CD4-positive, alpha-beta T cell (primary cell): ENCODE results near the gene CREG1. TPM values are rescaled to one million over a fixed set of nuclear protein-coding genes. Genes with fewer than 3 reads are reported as not detected.

Experiments
- ATAC-seq: fragments of 200-7000 bp; cut with Tn5 transposase; one replicate; pipeline ENCODE4 v1.10.0; 2022; ENCODE audit warnings: mild to moderate bottlenecking; ENCODE audit not compliant: poor library complexity
- CTCF ChIA-PET: fragments of 350-600 bp; sonication (Branson Sonifier 250); formaldehyde crosslinking; loops from one replicate; lab custom pipeline; 2021; ENCODE audit warnings: antibody characterized with exemption, inconsistent platforms; lab: Charles Lee
- POLR2A ChIA-PET: fragments of 350-600 bp; sonication (Branson Sonifier 250); formaldehyde crosslinking; loops from one replicate; lab custom pipeline; 2021; ENCODE audit warnings: antibody characterized with exemption, inconsistent platforms; lab: Charles Lee
- DNase-seq, 14 experiments: peaks; one replicate each; pipeline ENCODE4 v3.0.0-alpha.2; 2013 to 2020; ENCODE audit warnings: mixed read lengths in 2 of 14
- H3K27ac ChIP-seq, 2 donors: one replicate each; pipeline versions ENCODE4 v1.5.1 to v1.7.0; 2013; ENCODE audit warnings: low read length in 2 of 2, low read depth in 1 of 2, mild to moderate bottlenecking in 1 of 2
- H3K27me3 ChIP-seq, 2 experiments: 1 replicate in 1 of 2; 2 replicates in 1 of 2; pipeline versions ENCODE4 v1.6.1 to v1.7.0; 2013; ENCODE audit warnings: low read length in 2 of 2, control low read depth in 1 of 2, mild to moderate bottlenecking in 1 of 2, moderate library complexity in 1 of 2; ENCODE audit not compliant: insufficient read depth in 2 of 2, control insufficient read depth in 1 of 2
- H3K36me3 ChIP-seq: one replicate; pipeline ENCODE4 v1.6.1; 2013; ENCODE audit warnings: low read length, control low read depth; ENCODE audit not compliant: insufficient read depth
- H3K4me1 ChIP-seq: one replicate; pipeline ENCODE4 v1.6.1; 2013; ENCODE audit warnings: low read length, control low read depth; ENCODE audit not compliant: insufficient read depth
- H3K4me3 ChIP-seq: one replicate; pipeline ENCODE4 v1.5.1; 2013; ENCODE audit warnings: mild to moderate bottlenecking, low read length, moderate library complexity
- H3K9me3 ChIP-seq, 2 experiments: 1 replicate in 1 of 2; 2 replicates in 1 of 2; pipeline versions ENCODE4 v1.6.1 to v1.7.0; 2013; ENCODE audit warnings: low read length in 2 of 2, mild to moderate bottlenecking in 2 of 2, control low read depth in 1 of 2, moderate library complexity in 1 of 2; ENCODE audit not compliant: control insufficient read depth in 1 of 2, insufficient read depth in 1 of 2
- H3K27ac Mint-ChIP-seq: one replicate; pipeline ENCODE4 v1.8.0; 2020; ENCODE audit warnings: mixed read lengths
- H3K27me3 Mint-ChIP-seq: one replicate; pipeline ENCODE4 v1.8.0; 2021; ENCODE audit warnings: mixed read lengths
- H3K36me3 Mint-ChIP-seq: one replicate; pipeline ENCODE4 v1.8.0; 2021; ENCODE audit warnings: low read depth, mixed read lengths
- H3K4me1 Mint-ChIP-seq: one replicate; pipeline ENCODE4 v1.8.0; 2021; ENCODE audit warnings: low read depth, mixed read lengths
- H3K4me3 Mint-ChIP-seq: one replicate; pipeline ENCODE4 v1.8.0; 2020; ENCODE audit warnings: mild to moderate bottlenecking, mixed read lengths
- H3K9me3 Mint-ChIP-seq: one replicate; pipeline ENCODE4 v1.8.0; 2020; ENCODE audit warnings: mixed read lengths
- CTCF ChIP-seq: fragments of 200-600 bp; IDR thresholded peaks from one replicate; pipeline ENCODE4 v1.8.0; 2022; ENCODE audit warnings: antibody characterized with exemption, mild to moderate bottlenecking
- intact Hi-C, 2 experiments: fragments of 100-400 bp; cut with DNase I in 1 of 2; cut with micrococcal nuclease in 1 of 2; formaldehyde crosslinking; loops; one replicate each; pipeline versions ENCODE4 v1.15.1 to v1.9.0; 2023 to 2025; cut with DNase I, micrococcal nuclease
- total RNA-seq, 174 experiments: library from RNA in 2 of 174; stranded (reverse) in 2 of 174; gene quantifications; one replicate each; pipeline ENCODE4 v1.2.3 and lab custom pipeline; 2021 to 2026

CREG1 gene
- total RNA-seq, 2 experiments from 2014 or later = 10.7 to 11.2 TPM

GRCh38 chr1:167532964-167533824 lies 20.4 kb downstream of the CREG1 start:
- ChIA-PET CTCF (interaction anchor here (0.5 to 2.9 kb wide), 22 partner anchors 15 to 266 kb away, joined by 3 to 21 read pairs (median 4); partner anchors contain the start of gene CD247), POLR2A (interaction anchor here (0.9 to 2.2 kb wide), 3 partner anchors 15 to 265 kb away, joined by 3 to 14 read pairs (median 4); partner anchors contain the start of gene CD247)
- H3K9me3 ChIP-seq = no peaks in the 10 kb centered on the region
- ATAC-seq (peak; percentile 24), DNase-seq (no peak)
- Mint-ChIP-seq H3K27ac (no peak overlapping the region), H3K36me3 (no peaks in the 10 kb centered on the region), H3K9me3 (no peaks in the 10 kb centered on the region), H3K27me3 (no peaks in the 10 kb centered on the region), H3K4me3 (no peak overlapping the region), H3K4me1 (no peaks in the 10 kb centered on the region)
- intact Hi-C loops = loop anchor here (1.0 to 5.0 kb wide), 4 partner anchors 91 to 264 kb away; no protein-coding TSS in a partner anchor
- H3K36me3 ChIP-seq = no peaks in the 10 kb centered on the region
- H3K4me3 ChIP-seq = no peak overlapping the region
- TF ChIP-seq CTCF = no peak
- no peaks in the 10 kb centered on the region for H3K27me3 ChIP-seq
- H3K4me1 ChIP-seq = peaks cover 7% of the 10 kb centered on the region
- H3K27ac ChIP-seq = no peak overlapping the region

GRCh38 chr1:167532375-167532774 lies 21.2 kb downstream of the CREG1 start:
- intact Hi-C loops = loop anchor here (2.0 to 5.0 kb wide), 3 partner anchors 90 to 264 kb away; no protein-coding TSS in a partner anchor
- CTCF ChIA-PET = interaction anchor here (1.6 to 2.9 kb wide), 3 partner anchors 14 to 130 kb away, joined by 5 to 17 read pairs (median 14); partner anchors contain the start of gene CD247

More at GRCh38 chr1:167532375-167532774, 21.2 kb downstream of the CREG1 start:
- POLR2A ChIA-PET = interaction anchor here (1.3 kb wide), 1 partner anchor 264 kb away, joined by 3 read pairs; no protein-coding TSS in a partner anchor
- H3K9me3 ChIP-seq = no peaks in the 10 kb centered on the region
- H3K27me3 ChIP-seq = no peaks in the 10 kb centered on the region
- no peak overlapping the region for H3K27ac ChIP-seq
- Mint-ChIP-seq H3K9me3 (no peaks in the 10 kb centered on the region), H3K4me1 (no peaks in the 10 kb centered on the region), H3K27ac (no peak overlapping the region), H3K27me3 (no peaks in the 10 kb centered on the region), H3K36me3 (no peaks in the 10 kb centered on the region), H3K4me3 (no peak overlapping the region)
- ATAC-seq = no peak
- H3K36me3 ChIP-seq = no peaks in the 10 kb centered on the region
- no peak for DNase-seq
- no peak for TF ChIP-seq CTCF
- no peak overlapping the region for H3K4me3 ChIP-seq
- H3K4me1 ChIP-seq = peaks cover 7% of the 10 kb centered on the region
